Aorta (tissue), 5 donors: ENCODE results near the gene ZNF423. TPM values are rescaled to one million over a fixed set of nuclear protein-coding genes. Genes with fewer than 3 reads are reported as not detected.
A peak's percentile ranks its signal among the peaks of the same experiment; 100 is the strongest.

Source experiments
- ATAC-seq: fragments of 200-7000 bp; cut with Tn5 transposase; one replicate; pipeline ENCODE4 v1.9.1; 2022; ENCODE audit warnings: moderate library complexity; ENCODE audit not compliant: low FRiP score
- DNase-seq, 2 donors: peaks; one replicate each; pipeline ENCODE4 v3.0.0-alpha.2; 2020
- H3K27ac ChIP-seq, 2 donors: one replicate each; pipeline ENCODE4 v1.5.1; 2013; ENCODE audit warnings: low read length in 2 of 2, mild to moderate bottlenecking in 2 of 2, moderate library complexity in 2 of 2, control low read depth in 1 of 2, inconsistent platforms in 1 of 2, low read depth in 1 of 2
- H3K27me3 ChIP-seq, 2 donors: one replicate each; pipeline ENCODE4 v1.6.1; 2013; ENCODE audit warnings: control low read depth in 1 of 2, low read length in 1 of 2, mild to moderate bottlenecking in 1 of 2, moderate library complexity in 1 of 2; ENCODE audit not compliant: insufficient read depth in 2 of 2, control insufficient read depth in 1 of 2
- H3K36me3 ChIP-seq, 2 donors: one replicate each; pipeline ENCODE4 v1.6.1; 2013; ENCODE audit warnings: control low read depth in 1 of 2, low read length in 1 of 2, mild to moderate bottlenecking in 1 of 2; ENCODE audit not compliant: insufficient read depth in 2 of 2, control insufficient read depth in 1 of 2
- H3K4me1 ChIP-seq, 2 donors: one replicate each; pipeline ENCODE4 v1.6.1; 2013; ENCODE audit warnings: low read length in 2 of 2, control low read depth in 1 of 2, mild to moderate bottlenecking in 1 of 2, moderate library complexity in 1 of 2; ENCODE audit not compliant: insufficient read depth in 2 of 2, control insufficient read depth in 1 of 2
- H3K4me3 ChIP-seq, 2 donors: one replicate each; pipeline ENCODE4 v1.5.1; 2013; ENCODE audit warnings: low read length in 2 of 2, control low read depth in 1 of 2, mild to moderate bottlenecking in 1 of 2
- H3K9me3 ChIP-seq: one replicate; pipeline ENCODE4 v1.6.1; 2013; ENCODE audit warnings: mild to moderate bottlenecking, low read length; ENCODE audit not compliant: control insufficient read depth
- WGBS, 2 donors: extraction: QIAGEN DNeasy Blood & Tissue Kit; methylation state at CpG; one replicate each; pipeline ENCODE4 v1.1.7; 2013; 5-methylcytosine and 5-hydroxymethylcytosine counted together
- intact Hi-C, 2 donors: fragments of 100-400 bp; cut with DNase I; formaldehyde crosslinking; loops; one replicate each; pipeline versions ENCODE4 v1.14.2 to v1.15.0; 2022
- polyA plus RNA-seq, 2 donors: library from polyadenylated mRNA; stranded (reverse); fragments of 200-250 nt; gene quantifications; one replicate each; pipeline ENCODE4 v1.2.3, GENCODE V29; 2013
- total RNA-seq, 2 donors: library from RNA; stranded (reverse); fragmentation: NEBNext Ultra II Directional; extraction: Animal tissue kit (Norgen Biotek cat#: 25700); gene quantifications; one replicate each; pipeline ENCODE4 v1.2.1, GENCODE V29; 2021
- donor health status: healthy with polysubstance abuse.
- donor health status: Bipolar disorder and iron deficiency.
- donor health status: DM: no; HTN: no; CAD: no.
- donor health status: DM: no; HTN: no; CAD: no.
- donor health status: DM: yes; HTN: yes; CAD: no.

The ZNF423 gene
- total and polyA plus RNA-seq, 4 donors: 3.1 to 43.1 (median 10.0) TPM

DNA sequence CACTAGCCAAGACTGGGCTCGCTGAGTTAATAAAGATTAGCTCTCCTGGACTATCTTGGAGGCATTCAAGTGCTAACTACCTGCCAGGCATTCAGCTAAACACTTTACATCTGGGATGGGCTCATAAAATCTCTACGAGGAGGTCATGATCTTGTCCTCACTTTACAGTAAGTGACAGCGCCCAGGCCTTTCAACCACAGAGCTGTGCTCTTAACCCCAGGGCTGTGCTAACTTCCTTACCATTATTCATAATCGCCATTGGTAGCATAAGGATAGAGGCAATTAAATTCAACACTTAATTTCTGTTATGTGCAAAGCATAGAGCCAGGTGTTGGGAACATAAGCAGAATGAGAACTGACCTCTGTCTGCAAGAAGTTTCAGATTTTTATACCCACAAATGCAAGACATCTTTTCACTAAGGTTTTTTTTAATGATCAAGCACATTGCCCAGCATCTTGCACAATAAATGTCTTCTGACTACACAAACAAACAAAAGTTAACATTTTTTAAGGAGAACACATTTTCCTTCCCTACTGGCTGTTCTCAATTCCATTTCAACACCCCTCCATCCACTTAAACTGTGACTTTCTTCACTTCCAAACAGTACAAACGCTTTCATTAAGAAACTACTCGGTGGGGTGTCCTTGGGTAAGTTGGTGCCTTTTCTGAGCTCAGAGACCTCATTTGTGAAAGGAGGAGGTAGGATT, 310.0 kb downstream of the ZNF423 start:
- WGBS, 2 donors: 87 to 93% methylated on average over 6 of the region's 6 CpGs
- ATAC-seq: no peak
- H3K27me3 ChIP-seq: no peaks in the 10 kb centered on the region
- H3K9me3 ChIP-seq: no peaks in the 10 kb centered on the region
- no peak overlapping the region for H3K4me3 ChIP-seq
- intact Hi-C loops: loop anchor here in 1 of 2 donors (5.0 kb wide), 1 partner anchor 51 kb away; no protein-coding TSS in a partner anchor
- no peaks in the 10 kb centered on the region for H3K36me3 ChIP-seq
- H3K27ac ChIP-seq: no peak overlapping the region
- H3K4me1 ChIP-seq: no peaks in the 10 kb centered on the region
- DNase-seq: no peak

DNA sequence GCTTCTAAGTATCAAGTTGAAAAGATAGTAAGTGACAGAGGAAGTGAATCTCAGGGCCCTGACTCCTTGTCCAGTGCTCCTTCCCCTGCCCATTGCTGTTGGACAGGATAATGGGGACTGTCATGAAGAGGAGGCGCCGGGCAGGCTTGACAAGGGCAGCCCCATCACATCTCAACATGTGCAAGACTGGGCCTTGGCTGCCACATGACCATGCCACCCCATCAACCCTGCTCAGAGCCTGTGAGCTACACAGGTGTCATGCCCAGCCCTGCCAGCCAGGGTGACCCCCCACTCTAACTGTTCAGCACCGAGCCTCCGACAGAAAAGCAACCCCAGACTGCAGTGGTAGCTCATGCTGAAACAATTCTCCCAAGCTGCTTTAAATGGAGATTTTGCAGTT, 310.7 kb downstream of the ZNF423 start:
- no peaks in the 10 kb centered on the region for H3K4me1 ChIP-seq

DNA sequence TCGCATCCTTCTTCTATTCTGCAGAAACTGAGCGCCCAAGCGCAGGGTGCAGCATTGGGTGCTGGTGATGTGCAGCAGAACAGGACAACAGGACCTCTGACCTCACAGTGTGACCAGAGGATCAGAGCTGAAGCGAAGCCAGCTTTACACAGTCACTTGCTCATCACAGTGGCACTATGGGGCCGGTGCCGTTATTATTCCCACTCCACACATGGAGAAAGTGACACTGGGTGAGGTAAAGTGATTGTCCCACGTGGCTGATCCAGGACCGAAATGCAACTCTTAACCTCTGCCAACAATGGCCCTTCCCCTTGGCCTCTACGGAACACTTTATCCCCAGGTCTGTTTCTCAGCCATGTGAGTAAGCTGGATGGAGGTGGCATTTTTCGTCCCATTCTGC, 311.1 kb downstream of the ZNF423 start:
- Histone ChIP-seq H3K4me1 (no peaks in the 10 kb centered on the region), H3K36me3 (no peaks in the 10 kb centered on the region), H3K4me3 (no peak overlapping the region), H3K9me3 (no peaks in the 10 kb centered on the region), H3K27ac (no peak overlapping the region), H3K27me3 (no peaks in the 10 kb centered on the region)
- WGBS, 2 donors: 95 to 96% methylated on average over 10 of the region's 10 CpGs
- DNase-seq (peak in 1 of 2 donors; percentile 19), ATAC-seq (no peak)
- intact Hi-C loops: loop anchor here in 1 of 2 donors (5.0 kb wide), 1 partner anchor 52 kb away; no protein-coding TSS in a partner anchor

More for the DNA sequence above, 310.7 kb downstream of the ZNF423 start:
- 97 to 99% methylated on average over 4 of the region's 4 CpGs for WGBS, 2 donors
- Histone ChIP-seq H3K27me3 (no peaks in the 10 kb centered on the region), H3K4me3 (no peak overlapping the region), H3K36me3 (no peaks in the 10 kb centered on the region), H3K27ac (no peak overlapping the region), H3K9me3 (no peaks in the 10 kb centered on the region)
- ATAC-seq (no peak), DNase-seq (peak; percentile 21 to 53)
- intact Hi-C loops: loop anchor here in 1 of 2 donors (5.0 kb wide), 1 partner anchor 52 kb away; no protein-coding TSS in a partner anchor

DNA sequence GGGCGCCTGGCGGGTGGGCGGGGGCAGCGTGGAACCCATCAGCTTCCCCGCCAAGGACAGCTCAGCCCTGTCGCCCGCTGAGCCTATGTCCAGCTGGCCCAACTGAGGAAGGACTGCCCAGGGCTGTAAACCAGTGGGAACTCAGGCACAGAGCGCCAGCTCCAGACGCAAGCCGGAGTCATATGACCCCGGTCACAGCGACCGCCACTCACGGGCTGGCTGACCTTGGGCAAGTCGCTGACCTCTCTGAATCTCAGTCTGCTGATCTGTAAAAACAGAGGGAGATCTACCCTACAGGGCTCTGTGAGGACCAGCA, 312.3 kb downstream of the ZNF423 start:
- 97 to 98% methylated on average over 15 of the region's 15 CpGs for WGBS, 2 donors
- H3K27ac ChIP-seq: no peak overlapping the region
- H3K27me3 ChIP-seq: no peaks in the 10 kb centered on the region

DNA sequence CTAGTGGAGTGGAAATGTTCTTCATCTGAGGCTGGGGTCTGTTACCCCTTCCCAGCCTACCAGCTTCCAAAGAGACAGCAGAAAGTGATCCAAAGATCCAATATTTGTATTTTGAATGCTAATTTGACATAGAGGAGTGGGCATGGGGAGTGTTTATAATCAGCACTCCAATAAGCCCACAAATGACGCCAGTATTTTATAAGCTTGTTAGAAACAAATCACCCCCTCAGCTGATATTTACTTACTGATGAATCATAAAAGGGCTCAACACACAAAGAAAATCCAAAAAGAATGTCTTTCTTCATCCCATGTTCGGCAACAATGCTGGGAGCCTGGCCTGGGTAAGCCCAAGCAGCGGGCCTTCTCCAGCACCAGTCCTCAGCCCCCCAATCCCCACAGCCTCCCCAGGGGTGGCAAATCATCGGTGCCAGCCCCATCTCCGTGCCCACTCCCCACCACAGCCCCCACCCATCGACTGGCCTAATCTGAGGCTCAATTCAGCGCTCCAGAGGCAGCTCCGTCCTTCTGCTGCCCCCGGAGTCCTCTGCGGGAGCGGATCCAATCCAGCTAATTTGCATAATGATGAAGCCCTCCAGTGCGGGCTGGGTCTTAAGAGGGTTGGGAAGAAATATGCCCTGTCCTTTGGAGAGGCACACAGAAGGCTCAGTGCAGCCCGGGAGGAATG, 312.8 kb downstream of the ZNF423 start:
- WGBS, 2 donors: 89 to 92% methylated on average over 13 of the region's 13 CpGs
- H3K27me3 ChIP-seq: no peaks in the 10 kb centered on the region
- ATAC-seq: no peak
- H3K27ac ChIP-seq: no peak overlapping the region
- intact Hi-C loops: no loop called here
- H3K36me3 ChIP-seq: no peaks in the 10 kb centered on the region
- DNase-seq: peak; percentile 26 to 62
- no peaks in the 10 kb centered on the region for H3K9me3 ChIP-seq
- no peak overlapping the region for H3K4me3 ChIP-seq
- no peaks in the 10 kb centered on the region for H3K4me1 ChIP-seq

More for the DNA sequence above, 312.3 kb downstream of the ZNF423 start:
- no peaks in the 10 kb centered on the region for H3K36me3 ChIP-seq
- intact Hi-C loops: no loop called here
- no peak overlapping the region for H3K4me3 ChIP-seq
- no peaks in the 10 kb centered on the region for H3K9me3 ChIP-seq
- H3K4me1 ChIP-seq: no peaks in the 10 kb centered on the region
- DNase-seq (peak; percentile 30 to 51), ATAC-seq (no peak)

DNA sequence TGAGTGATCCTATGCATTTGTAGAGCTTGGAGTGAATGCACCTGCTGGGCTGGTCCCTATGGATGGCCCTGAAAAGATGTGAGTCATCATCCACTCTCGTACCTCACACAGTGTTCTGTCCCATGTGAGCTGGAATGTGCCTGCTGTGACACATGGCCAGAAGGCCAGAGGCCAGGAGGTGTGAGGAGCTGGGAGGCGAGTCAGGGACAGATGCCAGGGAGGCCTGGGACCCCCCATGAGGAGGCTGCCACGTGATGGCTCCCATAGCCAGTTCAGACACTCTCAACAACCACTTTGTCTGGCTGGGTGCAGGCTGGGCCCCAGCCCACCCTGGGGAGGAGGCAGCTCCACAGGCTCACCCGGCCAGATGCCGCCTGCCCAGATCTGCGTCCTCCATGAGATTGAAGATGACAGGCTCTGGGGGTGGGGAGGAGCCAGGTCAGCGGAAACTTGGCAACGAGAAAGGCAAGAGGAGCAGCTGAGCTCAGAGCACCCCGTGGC, 313.5 kb downstream of the ZNF423 start:
- intact Hi-C loops: no loop called here
- ATAC-seq (no peak), DNase-seq (peak; percentile 38 to 64)
- Histone ChIP-seq H3K27me3 (no peaks in the 10 kb centered on the region), H3K36me3 (no peaks in the 10 kb centered on the region), H3K9me3 (no peaks in the 10 kb centered on the region), H3K4me1 (no peaks in the 10 kb centered on the region), H3K27ac (no peak overlapping the region), H3K4me3 (no peak overlapping the region)
- WGBS, 2 donors: 79 to 85% methylated on average over 9 of the region's 9 CpGs

DNA sequence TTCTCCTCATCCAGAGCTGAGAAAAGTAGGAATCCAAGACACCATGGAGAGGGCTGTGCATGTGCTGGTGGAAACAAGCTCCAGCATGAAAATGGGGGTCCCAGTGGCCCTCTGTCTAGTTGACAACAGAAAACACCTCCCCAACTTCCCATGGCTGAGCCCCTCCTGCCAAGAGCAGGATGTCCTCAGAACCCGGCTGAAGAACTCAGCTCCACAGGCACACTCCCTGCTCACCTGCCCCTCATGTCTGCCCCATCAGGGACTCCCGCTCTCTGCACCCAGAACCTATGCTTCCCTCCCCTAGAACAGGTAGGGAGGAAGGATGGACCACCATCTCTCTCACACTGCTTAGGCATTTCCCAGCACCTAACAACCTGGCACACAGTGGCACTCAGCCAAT, 315.1 kb downstream of the ZNF423 start:
- H3K36me3 ChIP-seq: no peaks in the 10 kb centered on the region
- no peaks in the 10 kb centered on the region for H3K4me1 ChIP-seq
- H3K27ac ChIP-seq: no peak overlapping the region
- H3K27me3 ChIP-seq: no peaks in the 10 kb centered on the region
- ATAC-seq: no peak
- intact Hi-C loops: no loop called here
- peak in 1 of 2 donors; percentile 37 for DNase-seq
- WGBS, 2 donors: 96% methylated on average over 2 of the region's 2 CpGs
- no peak overlapping the region for H3K4me3 ChIP-seq
- H3K9me3 ChIP-seq: no peaks in the 10 kb centered on the region

DNA sequence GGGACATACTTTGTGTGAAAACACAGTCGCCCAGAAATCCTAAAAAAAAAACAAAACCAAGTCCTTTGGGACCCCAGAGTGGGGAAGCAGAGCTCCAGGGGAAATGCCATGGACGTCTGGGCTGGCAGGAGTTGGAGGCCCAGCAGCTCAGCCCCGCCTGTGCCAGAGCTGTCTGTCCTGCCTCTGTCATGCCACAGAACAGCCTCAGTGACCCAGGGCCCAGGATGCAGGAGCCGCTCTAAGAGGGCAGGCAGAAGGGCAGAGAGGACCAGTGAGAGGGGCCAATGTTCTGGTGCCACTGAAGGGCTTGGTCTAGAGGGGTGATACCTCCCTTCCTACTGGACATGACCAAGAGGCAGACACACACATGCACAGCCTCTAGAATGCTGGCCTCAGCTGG, 316.2 kb downstream of the ZNF423 start:
- H3K27me3 ChIP-seq: no peaks in the 10 kb centered on the region
- no peaks in the 10 kb centered on the region for H3K9me3 ChIP-seq
- no peak overlapping the region for H3K27ac ChIP-seq
- ATAC-seq: peak; percentile 10
- WGBS, 2 donors: 24 to 25% methylated on average over 3 to 4 of the region's 4 CpGs
- no peaks in the 10 kb centered on the region for H3K4me1 ChIP-seq
- intact Hi-C loops: no loop called here
- no peaks in the 10 kb centered on the region for H3K36me3 ChIP-seq
- DNase-seq: peak in 1 of 2 donors; percentile 54
- no peak overlapping the region for H3K4me3 ChIP-seq
